K562 (cell line): ENCODE measurements around the gene DCTN5. TPM values are rescaled to one million over a fixed set of nuclear protein-coding genes. Genes with fewer than 3 reads are reported as not detected.

Experiments
- ARID2 ChIP-seq: fragments of 450-650 bp; IDR thresholded peaks from 2 replicates; pipeline ENCODE4 v1.6.1; 2017; ENCODE audit warnings: antibody characterized with exemption, mild to moderate bottlenecking
- ARNT ChIP-seq, 2 experiments: fragments of 450-650 bp; IDR thresholded peaks; 2 replicates each; pipeline ENCODE4 v1.6.1; 2016; ENCODE audit warnings: mild to moderate bottlenecking in 1 of 2
- ASH1L ChIP-seq: fragments of 450-650 bp; IDR thresholded peaks from 2 replicates; pipeline ENCODE4 v1.6.1; 2018; ENCODE audit warnings: borderline replicate concordance, mild to moderate bottlenecking, low read depth; ENCODE audit not compliant: partially characterized antibody
- ILK ChIP-seq: fragments of 450-650 bp; IDR thresholded peaks from 2 replicates; pipeline ENCODE4 v1.6.1; 2016; ENCODE audit warnings: missing genetic modification characterization, low read depth, mild to moderate bottlenecking, missing compliant biosample characterization, moderate library complexity, borderline replicate concordance
- KHSRP ChIP-seq: fragments of 450-650 bp; IDR thresholded peaks from 2 replicates; pipeline ENCODE4 v1.6.1; 2017
- MTA3 ChIP-seq: fragments of 450-650 bp; formaldehyde crosslinking; IDR thresholded peaks from 2 replicates; pipeline ENCODE4 v1.6.1; 2017; ENCODE audit warnings: mild to moderate bottlenecking, borderline replicate concordance
- SP1 ChIP-seq: sonication (generic); formaldehyde crosslinking; IDR thresholded peaks from 2 replicates; pipeline ENCODE4 v1.8.1; 2022; ENCODE audit warnings: mild to moderate bottlenecking, missing genetic modification reagents
- TAF9B ChIP-seq: fragments of 450-650 bp; IDR thresholded peaks from 2 replicates; pipeline ENCODE4 v1.6.1; 2018; ENCODE audit warnings: mild to moderate bottlenecking; ENCODE audit not compliant: partially characterized antibody
- TBL1XR1 ChIP-seq, 2 experiments: IDR thresholded peaks; 2 replicates each; pipeline ENCODE4 v1.6.1; 2012; ENCODE audit warnings: improper control_type of control experiment in 2 of 2, low read length in 2 of 2, mild to moderate bottlenecking in 1 of 2
- TCF7L2 ChIP-seq: fragments of 150-350 bp; IDR thresholded peaks from 2 replicates; pipeline ENCODE4 v1.6.1; 2016; ENCODE audit warnings: low read depth, mild to moderate bottlenecking, low read length, moderate library complexity
- ZBTB2 ChIP-seq: fragments of 450-650 bp; IDR thresholded peaks from 2 replicates; pipeline ENCODE4 v1.6.1; 2016; ENCODE audit warnings: antibody characterized with exemption
- ZBTB26 ChIP-seq: fragments of 450-650 bp; formaldehyde crosslinking; IDR thresholded peaks from 2 replicates; pipeline ENCODE4 v1.4.0; 2022; ENCODE audit warnings: missing genetic modification characterization
- ZBTB33 ChIP-seq: sonication (generic); formaldehyde crosslinking; IDR thresholded peaks from 2 replicates; pipeline ENCODE4 v1.8.1; 2023; ENCODE audit warnings: mild to moderate bottlenecking, missing genetic modification reagents
- ZNF551 ChIP-seq: fragments of 250-450 bp; sonication (Bioruptor Pico); IDR thresholded peaks from 2 replicates; pipeline ENCODE4 v1.5.0; 2021; ENCODE audit warnings: mild to moderate bottlenecking, moderate library complexity
- ZSCAN32 ChIP-seq: fragments of 450-650 bp; formaldehyde crosslinking; IDR thresholded peaks from 2 replicates; pipeline ENCODE4 v1.4.0; 2020; ENCODE audit warnings: mild to moderate bottlenecking, moderate library complexity
- polyA plus RNA-seq, 8 experiments: library from polyadenylated mRNA; depleted of rRNA in 4 of 8; stranded (reverse) in 5 of 8; unstranded in 3 of 8; fragments of >200 nt; fragmentation: Nextera tagmentation in 2 of 8; fragmentation: Illumina TruSeq in 1 of 8; extraction: Ambion mirVana in 2 of 8; extraction: Trizol in 1 of 8; gene quantifications; 2 replicates each; pipeline versions ENCODE4 v1.2.1 to v1.2.3, GENCODE V29; 2011 to 2014; ENCODE audit warnings: inconsistent platforms in 1 of 8, missing spikeins in 1 of 8
- total RNA-seq, 7 experiments: library from RNA; depleted of rRNA in 6 of 7; stranded (reverse); fragments of >200 nt in 6 of 7; fragmentation: Illumina TruSeq in 2 of 7; extraction: Trizol in 2 of 7; gene quantifications; 2 replicates each; pipeline versions ENCODE4 v1.2.1 to v1.2.3, GENCODE V29; 2011 to 2021; ENCODE audit warnings: low replicate concordance in 1 of 7
- TF ChIP-seq, protein P1 (sequence below): fragments of 250-450 bp; sonication (Bioruptor Pico); IDR thresholded peaks from 2 replicates; pipeline ENCODE4 v1.8.0; 2022; ENCODE audit warnings: moderate library complexity, mild to moderate bottlenecking, inconsistent platforms

DCTN5 gene
- total and polyA plus RNA-seq, 9 of the 15 experiments (the other 6 are each of a cell fraction or from before 2014, with no cell fraction given) = 35.8 to 149 (median 75.9) TPM

DNA sequence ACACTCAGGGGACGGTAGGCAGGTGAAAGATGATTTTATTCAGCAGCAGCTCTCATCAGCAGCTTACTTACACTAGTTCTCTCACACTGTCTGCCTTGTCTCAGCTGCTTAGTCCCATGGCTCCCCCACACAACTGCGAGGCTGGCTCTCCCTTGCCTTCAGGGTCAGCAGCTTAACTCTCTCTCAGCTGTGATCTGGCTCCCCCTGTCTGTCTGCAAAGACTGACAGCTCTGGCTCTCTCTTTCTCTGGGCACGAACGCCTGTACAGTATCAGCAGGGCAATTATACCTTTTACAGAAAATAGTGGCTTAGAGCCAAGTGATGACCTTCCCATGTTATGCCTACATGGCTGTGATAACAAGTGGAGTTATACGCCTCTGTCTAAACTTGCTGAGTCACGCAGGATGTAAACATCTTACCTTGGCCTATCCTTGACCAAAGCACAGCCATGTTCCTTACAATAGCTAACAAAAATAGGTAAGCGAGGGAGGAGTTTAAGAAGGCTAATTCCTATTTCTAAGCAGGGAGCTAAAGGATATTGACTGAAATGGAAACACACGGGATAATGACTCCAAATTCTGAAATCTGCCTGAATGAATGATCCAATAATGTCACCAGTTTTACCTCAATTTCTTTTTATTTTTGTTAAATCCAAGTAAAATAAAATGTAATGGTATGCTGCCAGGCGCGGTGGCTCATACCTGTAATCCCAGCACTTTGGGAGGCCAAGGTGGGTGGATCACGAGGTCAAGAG is 44.1 kb upstream of the DCTN5 start (continued):
- TF ChIP-seq ZBTB26 (CRISPR knock-in tag) (peak; percentile 99), TAF9B (peak; percentile 65), ARID2 (peak; percentile 69; the same call in 1 of the 2 replicates), SP1 (CRISPR knock-in tag) (peak; percentile 31; the same call in 1 of the 2 replicates), ASH1L (no peak), TCF7L2 (no peak), ZNF551 (CRISPR knock-in tag) (peak; percentile 88), TBL1XR1 (IDR thresholded peaks at IDR 0.05; ENCODE audit: low read length in 2 of 2) (no peak), ZBTB2 (peak; percentile 89; the same call in 1 of the 2 replicates), ILK (tag) (peak; percentile 97), ZSCAN32 (peak; percentile 94), ARNT (IDR thresholded peaks at IDR 0.05) (peak; percentile 60 to 91; a peak in 3 of 4 replicates), MTA3 (peak; percentile 88; the same call in 1 of the 2 replicates), KHSRP (no peak), ZBTB33 (CRISPR knock-in tag) (no peak)
- TF ChIP-seq, protein P1, sequence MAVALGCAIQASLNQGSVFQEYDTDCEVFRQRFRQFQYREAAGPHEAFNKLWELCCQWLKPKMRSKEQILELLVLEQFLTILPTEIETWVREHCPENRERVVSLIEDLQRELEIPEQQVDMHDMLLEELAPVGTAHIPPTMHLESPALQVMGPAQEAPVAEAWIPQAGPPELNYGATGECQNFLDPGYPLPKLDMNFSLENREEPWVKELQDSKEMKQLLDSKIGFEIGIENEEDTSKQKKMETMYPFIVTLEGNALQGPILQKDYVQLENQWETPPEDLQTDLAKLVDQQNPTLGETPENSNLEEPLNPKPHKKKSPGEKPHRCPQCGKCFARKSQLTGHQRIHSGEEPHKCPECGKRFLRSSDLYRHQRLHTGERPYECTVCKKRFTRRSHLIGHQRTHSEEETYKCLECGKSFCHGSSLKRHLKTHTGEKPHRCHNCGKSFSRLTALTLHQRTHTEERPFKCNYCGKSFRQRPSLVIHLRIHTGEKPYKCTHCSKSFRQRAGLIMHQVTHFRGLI (CRISPR knock-in tag) = peak; percentile 99
